Measurements from ENCODE around the gene MTHFD1.

Gene MTHFD1

DNA sequence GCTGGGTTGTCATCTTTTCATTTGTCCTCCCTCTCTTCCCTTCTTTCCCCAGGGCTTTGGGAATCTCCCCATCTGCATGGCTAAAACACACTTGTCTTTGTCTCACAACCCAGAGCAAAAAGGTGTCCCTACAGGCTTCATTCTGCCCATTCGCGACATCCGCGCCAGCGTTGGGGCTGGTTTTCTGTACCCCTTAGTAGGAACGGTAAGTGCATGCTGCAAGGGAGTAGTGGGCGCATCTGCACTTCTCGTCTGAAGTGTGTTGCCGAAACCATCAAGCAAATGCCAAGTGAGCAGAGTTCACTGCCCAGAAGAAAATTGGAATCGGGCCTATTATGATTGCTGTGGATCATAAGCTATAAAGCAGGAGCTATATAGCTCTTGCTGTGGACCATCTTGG, 66.5 kb downstream of the MTHFD1 start:
- Histone ChIP-seq H3K27me3 (replicated peaks; ENCODE audit: control insufficient read depth, insufficient read depth, low read length) (no peaks in the 10 kb centered on the region), H3K36me3 (ENCODE audit: control insufficient read depth, insufficient read depth, low read length, severe bottlenecking) (peaks cover 84% of the 10 kb centered on the region), H3K9ac (ENCODE audit: low read length) (no peak overlapping the region), H3K9me3 (ENCODE audit: control insufficient read depth, low read length) (no peaks in the 10 kb centered on the region), H3K4me1 (ENCODE audit: control insufficient read depth, insufficient read depth, low read length) (peaks cover 3% of the 10 kb centered on the region), H3K4me3 (ENCODE audit: low read length) (no peak overlapping the region)
- DNase-seq (ENCODE audit: low read depth) = no peak

DNA sequence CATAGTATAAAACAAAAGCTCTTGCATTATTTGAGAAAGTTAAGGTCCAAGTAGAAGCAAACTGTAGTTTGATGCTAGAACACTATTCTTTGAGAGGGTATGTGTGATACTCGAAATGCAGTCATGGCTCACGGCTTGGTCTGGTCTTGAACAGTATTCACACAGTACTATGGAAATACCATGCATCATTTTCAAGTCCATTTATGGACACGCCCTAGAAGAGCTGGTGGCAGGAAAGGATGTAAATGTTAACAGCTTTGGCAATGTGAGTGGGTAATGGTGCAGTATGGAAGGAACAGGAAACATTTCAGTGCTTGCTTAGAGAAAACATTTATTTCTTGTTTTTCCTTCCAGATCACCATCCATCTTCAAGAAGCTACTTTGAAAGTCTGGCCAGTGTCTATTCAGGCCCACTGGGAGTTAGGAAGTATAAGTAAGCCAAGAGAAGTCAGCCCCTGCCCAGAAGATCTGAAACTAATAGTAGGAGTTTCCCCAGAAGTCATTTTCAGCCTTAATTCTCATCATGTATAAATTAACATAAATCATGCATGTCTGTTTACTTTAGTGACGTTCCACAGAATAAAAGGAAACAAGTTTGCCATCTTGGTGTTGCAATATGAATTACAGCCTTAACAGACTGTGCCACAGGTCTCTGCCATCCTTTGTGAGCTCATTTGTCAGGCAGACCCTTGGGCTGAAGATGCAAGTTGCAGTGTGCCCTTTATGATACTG, 71.4 kb downstream of the MTHFD1 start:
- Histone ChIP-seq H3K27me3 (replicated peaks; ENCODE audit: control insufficient read depth, insufficient read depth, low read length) (no peaks in the 10 kb centered on the region), H3K4me1 (ENCODE audit: control insufficient read depth, insufficient read depth, low read length) (peaks cover 3% of the 10 kb centered on the region), H3K9me3 (ENCODE audit: control insufficient read depth, low read length) (no peaks in the 10 kb centered on the region), H3K36me3 (ENCODE audit: control insufficient read depth, insufficient read depth, low read length, severe bottlenecking) (peaks cover 53% of the 10 kb centered on the region), H3K4me3 (ENCODE audit: low read length) (no peak overlapping the region), H3K9ac (ENCODE audit: low read length) (no peak overlapping the region)
- peak; percentile 19 for DNase-seq (ENCODE audit: low read depth)

DNA sequence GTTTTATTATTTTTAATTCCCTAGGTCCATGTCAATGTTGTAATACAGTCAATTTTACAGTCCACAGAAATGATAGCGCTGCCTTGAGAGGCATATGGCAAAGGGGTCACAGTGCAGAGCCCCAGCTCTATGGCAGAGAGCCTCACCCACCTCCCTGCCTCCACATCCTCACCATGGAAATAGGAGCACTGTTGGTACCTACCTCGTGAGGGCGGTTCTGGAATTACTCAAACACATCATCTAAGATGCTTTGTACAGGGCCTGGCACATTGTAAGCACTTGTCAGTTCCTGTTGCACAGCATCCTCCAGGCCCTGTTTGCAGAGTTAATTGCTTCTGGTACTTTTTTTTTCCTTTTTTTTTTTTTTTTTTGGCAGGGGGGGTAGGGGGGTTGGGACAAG, 73.1 kb downstream of the MTHFD1 start:
- H3K9me3 ChIP-seq (ENCODE audit: control insufficient read depth, low read length) = no peaks in the 10 kb centered on the region
- H3K27me3 ChIP-seq (replicated peaks; ENCODE audit: control insufficient read depth, insufficient read depth, low read length) = no peaks in the 10 kb centered on the region
- H3K4me1 ChIP-seq (ENCODE audit: control insufficient read depth, insufficient read depth, low read length) = peaks cover 12% of the 10 kb centered on the region
- no peak overlapping the region for H3K4me3 ChIP-seq (ENCODE audit: low read length)
- DNase-seq (ENCODE audit: low read depth) = no peak
- no peak overlapping the region for H3K9ac ChIP-seq (ENCODE audit: low read length)
- peaks cover 36% of the 10 kb centered on the region for H3K36me3 ChIP-seq (ENCODE audit: control insufficient read depth, insufficient read depth, low read length, severe bottlenecking)

DNA sequence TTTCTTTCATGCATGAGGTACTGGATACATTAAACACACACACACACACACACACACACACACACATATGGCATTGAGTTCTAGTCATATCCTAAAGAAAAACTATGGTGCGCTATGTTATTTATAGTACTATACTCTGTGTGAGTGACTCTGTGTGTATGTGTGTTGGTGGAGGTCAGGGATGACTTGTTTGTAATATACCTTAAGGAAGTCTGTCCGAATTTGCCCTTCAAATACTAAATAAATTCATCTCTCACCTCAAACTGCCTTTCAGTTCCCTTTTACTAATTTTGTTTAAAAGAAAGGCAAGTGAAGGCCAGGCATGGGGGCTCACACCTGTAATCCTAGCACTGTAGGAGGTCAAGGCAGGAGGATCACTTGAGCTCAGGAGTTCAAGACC, 75.0 kb downstream of the MTHFD1 start:
- H3K9me3 ChIP-seq (ENCODE audit: control insufficient read depth, low read length) = no peaks in the 10 kb centered on the region
- H3K4me1 ChIP-seq (ENCODE audit: control insufficient read depth, insufficient read depth, low read length) = peaks cover 28% of the 10 kb centered on the region
- no peak overlapping the region for H3K9ac ChIP-seq (ENCODE audit: low read length)
- H3K4me3 ChIP-seq (ENCODE audit: low read length) = no peak overlapping the region
- peaks cover 22% of the 10 kb centered on the region for H3K36me3 ChIP-seq (ENCODE audit: control insufficient read depth, insufficient read depth, low read length, severe bottlenecking)
- H3K27me3 ChIP-seq (replicated peaks; ENCODE audit: control insufficient read depth, insufficient read depth, low read length) = no peaks in the 10 kb centered on the region
- DNase-seq (ENCODE audit: low read depth) = no peak

DNA sequence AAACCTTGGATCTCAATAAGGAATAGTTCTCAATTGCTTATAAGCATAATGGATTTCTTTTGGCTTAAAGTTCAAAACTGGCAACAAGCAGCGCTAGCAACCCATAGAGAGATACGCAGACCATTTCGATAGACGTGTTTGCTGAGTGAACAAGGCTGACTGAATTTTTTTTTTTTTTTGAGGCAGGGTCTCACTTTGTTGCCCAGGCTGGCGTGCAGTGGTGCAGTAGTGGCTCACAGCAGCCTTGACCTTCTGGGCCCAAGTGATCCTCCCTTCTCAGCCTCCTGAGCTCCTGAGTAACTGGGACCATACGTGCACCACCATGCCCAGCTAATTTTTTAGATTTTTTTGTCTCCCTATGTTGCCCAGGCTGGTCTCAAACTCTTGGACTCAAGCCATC, 75.7 kb downstream of the MTHFD1 start:
- no peak overlapping the region for H3K4me3 ChIP-seq (ENCODE audit: low read length)
- DNase-seq (ENCODE audit: low read depth) = no peak
- peaks cover 16% of the 10 kb centered on the region for H3K36me3 ChIP-seq (ENCODE audit: control insufficient read depth, insufficient read depth, low read length, severe bottlenecking)
- peaks cover 28% of the 10 kb centered on the region for H3K4me1 ChIP-seq (ENCODE audit: control insufficient read depth, insufficient read depth, low read length)
- no peaks in the 10 kb centered on the region for H3K27me3 ChIP-seq (replicated peaks; ENCODE audit: control insufficient read depth, insufficient read depth, low read length)
- H3K9me3 ChIP-seq (ENCODE audit: control insufficient read depth, low read length) = no peaks in the 10 kb centered on the region
- no peak overlapping the region for H3K9ac ChIP-seq (ENCODE audit: low read length)

DNA sequence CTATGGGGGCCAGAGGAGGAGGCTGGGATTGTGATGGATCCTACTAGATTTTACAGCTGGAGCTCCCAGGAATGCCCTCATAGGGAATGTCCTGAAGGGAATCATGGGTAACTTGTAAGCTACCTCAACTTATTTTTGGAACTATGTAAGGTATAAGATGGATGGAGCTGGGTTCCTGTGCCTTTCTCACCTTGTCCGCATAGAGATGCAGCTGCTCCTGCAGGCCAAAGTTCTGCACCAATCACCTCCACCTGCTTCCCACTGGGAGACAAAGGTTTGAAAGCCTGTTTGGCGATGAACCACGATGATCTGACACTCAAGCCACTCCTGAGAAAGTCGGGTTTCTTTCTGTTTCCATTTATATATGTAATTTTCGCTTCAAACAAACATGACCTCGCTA, 76.5 kb downstream of the MTHFD1 start:
- peaks cover 9% of the 10 kb centered on the region for H3K36me3 ChIP-seq (ENCODE audit: control insufficient read depth, insufficient read depth, low read length, severe bottlenecking)
- no peaks in the 10 kb centered on the region for H3K27me3 ChIP-seq (replicated peaks; ENCODE audit: control insufficient read depth, insufficient read depth, low read length)
- DNase-seq (ENCODE audit: low read depth) = no peak
- H3K4me3 ChIP-seq (ENCODE audit: low read length) = peak overlapping the region; percentile 83
- peaks cover 25% of the 10 kb centered on the region for H3K4me1 ChIP-seq (ENCODE audit: control insufficient read depth, insufficient read depth, low read length)
- H3K9me3 ChIP-seq (ENCODE audit: control insufficient read depth, low read length) = no peaks in the 10 kb centered on the region
- peak overlapping the region; percentile 25 for H3K9ac ChIP-seq (ENCODE audit: low read length)

DNA sequence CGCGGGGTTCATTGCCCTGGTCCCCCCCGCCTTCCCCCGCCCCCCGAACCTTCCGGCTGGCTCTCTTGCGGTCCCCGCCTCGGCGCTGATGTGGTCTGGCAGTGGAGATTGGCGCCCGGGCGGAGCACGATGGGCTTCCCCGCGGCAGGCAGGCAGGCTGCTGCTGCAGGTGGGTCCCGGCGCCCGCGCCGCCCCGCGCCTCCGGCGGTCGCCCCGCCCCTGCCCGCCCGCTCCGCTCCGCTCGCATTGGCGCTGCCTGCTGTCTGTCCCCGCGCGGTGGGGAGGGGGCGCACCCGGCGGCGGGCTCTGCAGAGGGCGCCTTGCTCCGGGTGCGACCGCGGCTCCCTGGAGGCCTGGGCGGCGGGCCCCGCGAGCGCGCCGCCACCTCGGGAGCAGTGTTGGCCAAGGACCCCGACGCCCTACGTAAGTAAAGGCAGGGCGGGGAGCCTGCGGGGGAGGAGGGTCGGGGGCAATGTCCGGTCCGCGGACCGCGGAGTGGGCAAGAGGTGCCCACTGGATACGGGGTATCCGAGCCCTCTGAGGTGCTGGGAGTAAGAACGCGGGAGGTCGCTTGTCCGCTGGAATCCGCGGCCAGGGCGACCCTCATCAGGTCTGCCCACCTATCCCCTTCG, 77.2 kb downstream of the MTHFD1 start, which contains the start of gene AKAP5:
Gene AKAP5, plus strand, starts transcription at position 309 of the 632 bp plus-strand sequence. CDS start 2,896 bp downstream, outside the sequence.
- Histone ChIP-seq H3K36me3 (ENCODE audit: control insufficient read depth, insufficient read depth, low read length, severe bottlenecking) (peaks cover 4% of the 10 kb centered on the region), H3K9me3 (ENCODE audit: control insufficient read depth, low read length) (no peaks in the 10 kb centered on the region), H3K4me1 (ENCODE audit: control insufficient read depth, insufficient read depth, low read length) (peaks cover 25% of the 10 kb centered on the region), H3K9ac (ENCODE audit: low read length) (peak within 1 kb of the TSS; percentile 55), H3K27me3 (replicated peaks; ENCODE audit: control insufficient read depth, insufficient read depth, low read length) (no peaks in the 10 kb centered on the region), H3K4me3 (ENCODE audit: low read length) (peak within 1 kb of the TSS; percentile 83)
- DNase-seq (ENCODE audit: low read depth) = peak; percentile 73

DNA sequence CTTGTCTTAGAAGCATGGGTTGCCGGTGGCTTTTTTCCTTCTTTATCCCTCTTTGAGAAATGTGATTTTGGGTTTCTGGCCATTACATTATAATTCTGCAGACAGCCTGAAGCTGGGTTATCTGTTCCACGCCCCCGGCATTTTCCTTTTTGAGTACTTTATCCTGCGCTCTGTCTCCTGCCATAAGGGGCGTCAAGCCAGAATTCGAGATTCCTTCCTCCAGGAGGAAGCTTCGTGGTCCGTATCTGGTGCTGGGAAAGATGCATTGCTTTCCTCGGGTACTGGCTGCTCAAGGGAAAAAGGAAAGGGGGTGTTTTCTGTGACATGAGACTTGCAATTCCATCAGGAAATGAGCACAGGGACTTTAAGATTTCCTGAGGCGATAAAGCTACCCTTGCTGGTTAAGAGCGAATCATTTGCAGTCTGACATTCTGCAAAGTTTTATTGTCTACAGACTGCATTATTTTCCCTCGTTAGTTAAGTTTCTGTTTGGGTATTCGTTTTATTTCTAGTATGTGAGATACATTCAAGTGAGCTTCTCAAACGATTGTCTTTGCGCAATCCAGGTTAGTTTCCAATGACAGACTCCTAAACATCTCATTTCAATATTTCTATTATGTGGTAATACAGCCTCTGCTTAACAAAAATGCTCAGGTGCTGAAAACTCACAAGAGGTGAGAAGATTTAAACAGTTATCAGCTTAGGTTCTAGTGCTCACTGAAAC, 77.8 kb downstream of the MTHFD1 start:
- H3K36me3 ChIP-seq (ENCODE audit: control insufficient read depth, insufficient read depth, low read length, severe bottlenecking) = peaks cover 4% of the 10 kb centered on the region
- peaks cover 25% of the 10 kb centered on the region for H3K4me1 ChIP-seq (ENCODE audit: control insufficient read depth, insufficient read depth, low read length)
- H3K9ac ChIP-seq (ENCODE audit: low read length) = peak overlapping the region; percentile 55
- H3K9me3 ChIP-seq (ENCODE audit: control insufficient read depth, low read length) = no peaks in the 10 kb centered on the region
- H3K4me3 ChIP-seq (ENCODE audit: low read length) = peak overlapping the region; percentile 83
- no peaks in the 10 kb centered on the region for H3K27me3 ChIP-seq (replicated peaks; ENCODE audit: control insufficient read depth, insufficient read depth, low read length)
- peak; percentile 81 for DNase-seq (ENCODE audit: low read depth)

DNA sequence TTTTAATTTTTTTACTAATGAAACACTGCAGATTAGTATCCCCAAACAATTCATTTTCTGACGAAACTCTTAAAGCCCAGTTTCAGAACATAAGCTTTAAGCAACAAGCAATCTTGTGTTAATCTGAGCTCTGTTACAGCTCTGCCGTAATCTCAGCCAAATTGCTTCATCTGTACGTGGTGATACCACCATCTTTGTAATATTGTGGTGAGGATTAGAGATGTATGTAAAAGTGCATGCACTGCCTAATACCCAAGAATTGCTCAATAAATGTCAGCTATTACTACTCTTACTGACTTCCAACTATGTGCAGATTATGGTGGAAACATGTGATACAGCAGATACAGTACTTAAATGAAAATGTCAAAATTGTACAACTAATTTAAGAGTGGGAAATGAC, 78.9 kb downstream of the MTHFD1 start:
- Histone ChIP-seq H3K9ac (ENCODE audit: low read length) (peak overlapping the region; percentile 17), H3K9me3 (ENCODE audit: control insufficient read depth, low read length) (no peaks in the 10 kb centered on the region), H3K36me3 (ENCODE audit: control insufficient read depth, insufficient read depth, low read length, severe bottlenecking) (no peaks in the 10 kb centered on the region), H3K4me3 (ENCODE audit: low read length) (no peak overlapping the region), H3K27me3 (replicated peaks; ENCODE audit: control insufficient read depth, insufficient read depth, low read length) (no peaks in the 10 kb centered on the region), H3K4me1 (ENCODE audit: control insufficient read depth, insufficient read depth, low read length) (peaks cover 25% of the 10 kb centered on the region)
- peak; percentile 15 for DNase-seq (ENCODE audit: low read depth)

DNA sequence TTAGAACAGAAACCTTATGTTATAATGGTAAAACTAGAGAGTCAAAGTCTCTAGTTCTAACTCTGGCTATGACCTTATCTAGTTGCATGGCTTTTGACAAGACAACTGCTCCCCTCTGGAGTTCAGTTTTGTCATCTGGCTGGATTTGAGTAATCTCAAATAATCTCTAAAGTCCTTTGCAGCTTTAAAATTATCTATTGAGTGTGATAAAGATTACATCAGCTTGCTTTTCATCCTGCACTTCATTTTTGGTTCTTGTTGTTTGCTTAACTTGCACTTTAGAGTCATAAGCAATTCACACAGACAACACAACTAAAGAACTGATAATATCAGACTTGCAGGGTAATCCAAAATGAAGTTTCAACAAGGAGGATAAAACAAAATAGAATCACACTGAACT, 79.4 kb downstream of the MTHFD1 start:
- no peaks in the 10 kb centered on the region for H3K9me3 ChIP-seq (ENCODE audit: control insufficient read depth, low read length)
- no peak overlapping the region for H3K4me3 ChIP-seq (ENCODE audit: low read length)
- H3K36me3 ChIP-seq (ENCODE audit: control insufficient read depth, insufficient read depth, low read length, severe bottlenecking) = no peaks in the 10 kb centered on the region
- no peak for DNase-seq (ENCODE audit: low read depth)
- peaks cover 25% of the 10 kb centered on the region for H3K4me1 ChIP-seq (ENCODE audit: control insufficient read depth, insufficient read depth, low read length)
- H3K27me3 ChIP-seq (replicated peaks; ENCODE audit: control insufficient read depth, insufficient read depth, low read length) = no peaks in the 10 kb centered on the region
- peak overlapping the region; percentile 17 for H3K9ac ChIP-seq (ENCODE audit: low read length)

DNA sequence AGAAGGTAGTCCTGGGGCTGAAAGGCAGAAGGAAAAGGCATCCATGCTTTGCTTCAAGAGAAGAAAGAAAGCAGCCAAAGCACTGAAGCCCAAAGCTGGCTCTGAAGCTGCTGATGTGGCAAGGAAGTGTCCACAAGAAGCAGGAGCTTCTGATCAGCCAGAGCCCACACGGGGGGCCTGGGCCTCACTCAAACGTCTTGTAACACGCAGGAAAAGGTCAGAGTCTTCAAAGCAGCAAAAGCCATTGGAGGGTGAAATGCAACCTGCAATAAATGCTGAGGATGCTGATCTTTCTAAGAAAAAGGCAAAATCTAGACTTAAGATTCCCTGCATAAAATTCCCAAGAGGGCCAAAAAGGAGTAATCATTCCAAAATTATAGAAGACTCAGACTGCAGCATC, 80.3 kb downstream of the MTHFD1 start:
- no peak for DNase-seq (ENCODE audit: low read depth)
- H3K4me3 ChIP-seq (ENCODE audit: low read length) = no peak overlapping the region

More for the DNA sequence above, 80.3 kb downstream of the MTHFD1 start:
- Histone ChIP-seq H3K4me1 (ENCODE audit: control insufficient read depth, insufficient read depth, low read length) (peaks cover 25% of the 10 kb centered on the region), H3K9me3 (ENCODE audit: control insufficient read depth, low read length) (no peaks in the 10 kb centered on the region), H3K9ac (ENCODE audit: low read length) (no peak overlapping the region), H3K27me3 (replicated peaks; ENCODE audit: control insufficient read depth, insufficient read depth, low read length) (no peaks in the 10 kb centered on the region), H3K36me3 (ENCODE audit: control insufficient read depth, insufficient read depth, low read length, severe bottlenecking) (no peaks in the 10 kb centered on the region)
